GM21390 (cell line): ENCODE measurements around the gene NIPSNAP2.
"Not testable (repeated sequence)": the region's sequence is repeated elsewhere in the genome, so short reads cannot be mapped to it uniquely, and the experiment has no call there.

ENCODE experiments used
- ATAC-seq: cut with Tn5 transposase; IDR thresholded peaks from one replicate; pipeline ENCODE4 v1.9.1; 2021; ENCODE audit not compliant: unreplicated experiment

The NIPSNAP2 gene

GRCh38 chr7:55964261-55965099 lies at the start of gene NIPSNAP2:
Gene NIPSNAP2 (plus strand): TSS chr7:55964585. CDS start chr7:55964610, 25 bp downstream.
- ATAC-seq: peak; percentile 81

GRCh38 chr7:55917771-55918170 lies 46.6 kb upstream of the NIPSNAP2 start:
- ATAC-seq: no peak

GRCh38 chr7:55928006-55928767 lies 36.2 kb upstream of the NIPSNAP2 start:
- ATAC-seq: no peak

GRCh38 chr7:55931421-55932151 lies 32.8 kb upstream of the NIPSNAP2 start:
- ATAC-seq: no peak

- ATAC-seq: no peak
These were observed 24.8 kb upstream of the NIPSNAP2 start for GRCh38 chr7:55939514-55940123.

GRCh38 chr7:55946545-55946944 lies 17.8 kb upstream of the NIPSNAP2 start:
- no peak for ATAC-seq

- peak; percentile 100 for ATAC-seq
These were observed 12.6 kb upstream of the NIPSNAP2 start, which contains the start of gene MRPS17 for GRCh38 chr7:55951637-55952351. Gene MRPS17 (plus strand): TSS chr7:55951877. CDS start chr7:55953196, 1,319 bp downstream.

- not testable (repeated sequence) for ATAC-seq
These were observed 12.1 kb upstream of the NIPSNAP2 start for GRCh38 chr7:55952352-55952671.

GRCh38 chr7:55953707-55954475 lies 10.5 kb upstream of the NIPSNAP2 start:
- ATAC-seq: no peak

- ATAC-seq: no peak
These were observed 7.2 kb upstream of the NIPSNAP2 start for GRCh38 chr7:55957190-55957589.

GRCh38 chr7:55962014-55962413 lies 2.4 kb upstream of the NIPSNAP2 start:
- no peak for ATAC-seq

- no peak for ATAC-seq
These were observed 709 bp upstream of the NIPSNAP2 start for GRCh38 chr7:55963584-55964168.

- no peak for ATAC-seq
These were observed 700 bp downstream of the NIPSNAP2 start for GRCh38 chr7:55965100-55965470.

GRCh38 chr7:55965805-55966421 lies 1.5 kb downstream of the NIPSNAP2 start:
- ATAC-seq: no peak

GRCh38 chr7:55966851-55967250 lies 2.5 kb downstream of the NIPSNAP2 start:
- no peak for ATAC-seq

GRCh38 chr7:55969391-55969790 lies 5.0 kb downstream of the NIPSNAP2 start:
- no peak for ATAC-seq

- ATAC-seq: no peak
These were observed 6.2 kb downstream of the NIPSNAP2 start for GRCh38 chr7:55970561-55970960.

GRCh38 chr7:55970978-55971377 lies 6.6 kb downstream of the NIPSNAP2 start:
- no peak for ATAC-seq

GRCh38 chr7:55973747-55974250 lies 9.4 kb downstream of the NIPSNAP2 start:
- no peak for ATAC-seq
